ENCODE measurements around the gene CNTN4. TPM values are rescaled to one million over a fixed set of nuclear protein-coding genes. Genes with fewer than 3 reads are reported as not detected.

CNTN4 gene
- polyA plus RNA-seq, 1 donor (not counting 4 experiments of a cell fraction or from before 2014, with no cell fraction given): not detected

DNA sequence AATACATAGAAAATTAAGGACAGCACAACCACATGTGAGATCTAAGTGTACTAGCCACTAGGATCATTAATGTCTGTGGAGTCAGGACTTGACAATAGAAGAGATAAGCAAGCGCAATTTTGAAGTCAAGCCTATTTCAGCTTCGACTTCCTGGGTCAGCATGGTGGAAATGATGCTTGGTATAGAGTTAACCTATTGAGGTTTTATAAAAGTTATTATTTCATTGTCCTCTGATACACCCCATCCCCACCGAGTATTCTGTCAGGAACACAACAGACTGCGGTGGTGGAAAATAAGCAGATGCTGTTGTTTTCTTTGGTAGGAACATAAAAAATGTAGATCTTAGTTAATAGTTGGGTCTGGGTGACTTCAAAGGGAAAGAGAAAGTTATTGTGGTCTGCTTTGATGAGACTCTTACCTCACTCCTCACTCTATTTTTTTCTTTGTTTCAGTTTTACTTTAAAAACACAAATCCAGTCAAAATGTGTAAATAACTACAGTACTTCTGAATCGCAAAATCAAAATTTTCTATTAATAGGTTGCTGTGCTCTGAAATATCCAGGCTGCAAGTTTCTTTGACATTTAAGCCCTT is 929.4 kb downstream of the CNTN4 start:
- H2AFZ ChIP-seq (ENCODE audit: control insufficient read depth, low read length): no peak overlapping the region
- no peak overlapping the region for H3K27ac ChIP-seq (ENCODE audit: control insufficient read depth, insufficient read depth, low read length)
- no peaks in the 10 kb centered on the region for H3K27me3 ChIP-seq (ENCODE audit: control insufficient read depth, extremely low read depth, insufficient read depth, low read length)
- no peak for DNase-seq (ENCODE audit: low read depth, low spot score)
- H3K36me3 ChIP-seq (ENCODE audit: control insufficient read depth in 2 of 2, extremely low read depth in 1 of 2, insufficient read depth in 2 of 2, low read length in 2 of 2): no peaks in the 10 kb centered on the region
- H3K4me1 ChIP-seq (ENCODE audit: control insufficient read depth, extremely low read depth, insufficient read depth, low read length): no peaks in the 10 kb centered on the region
- dilution Hi-C loops (cut with MboI; ENCODE audit: extremely low pct_ligation_motif_present, low sequenced_read_pairs): no loop called here
- no peak overlapping the region for H3K9ac ChIP-seq (ENCODE audit: control insufficient read depth, extremely low read depth, insufficient read depth, low read length)
- H3K9me3 ChIP-seq (ENCODE audit: control insufficient read depth, low read depth, low read length): no peaks in the 10 kb centered on the region
- no peak for TF ChIP-seq EZH2 (IDR thresholded peaks at IDR 0.05; ENCODE audit: low read length)
- TF ChIP-seq, protein P1, sequence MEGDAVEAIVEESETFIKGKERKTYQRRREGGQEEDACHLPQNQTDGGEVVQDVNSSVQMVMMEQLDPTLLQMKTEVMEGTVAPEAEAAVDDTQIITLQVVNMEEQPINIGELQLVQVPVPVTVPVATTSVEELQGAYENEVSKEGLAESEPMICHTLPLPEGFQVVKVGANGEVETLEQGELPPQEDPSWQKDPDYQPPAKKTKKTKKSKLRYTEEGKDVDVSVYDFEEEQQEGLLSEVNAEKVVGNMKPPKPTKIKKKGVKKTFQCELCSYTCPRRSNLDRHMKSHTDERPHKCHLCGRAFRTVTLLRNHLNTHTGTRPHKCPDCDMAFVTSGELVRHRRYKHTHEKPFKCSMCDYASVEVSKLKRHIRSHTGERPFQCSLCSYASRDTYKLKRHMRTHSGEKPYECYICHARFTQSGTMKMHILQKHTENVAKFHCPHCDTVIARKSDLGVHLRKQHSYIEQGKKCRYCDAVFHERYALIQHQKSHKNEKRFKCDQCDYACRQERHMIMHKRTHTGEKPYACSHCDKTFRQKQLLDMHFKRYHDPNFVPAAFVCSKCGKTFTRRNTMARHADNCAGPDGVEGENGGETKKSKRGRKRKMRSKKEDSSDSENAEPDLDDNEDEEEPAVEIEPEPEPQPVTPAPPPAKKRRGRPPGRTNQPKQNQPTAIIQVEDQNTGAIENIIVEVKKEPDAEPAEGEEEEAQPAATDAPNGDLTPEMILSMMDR (optimal IDR thresholded peaks at IDR 0.05 in 1 of 3, IDR thresholded peaks at IDR 0.05 in 1 of 3, conservative IDR thresholded peaks at IDR 0.05 in 1 of 3; ENCODE audit: extremely low read depth in 1 of 3, insufficient read depth in 2 of 3, low read length in 3 of 3): no peak
- no peak overlapping the region for H3K4me2 ChIP-seq (ENCODE audit: control insufficient read depth, extremely low read depth, insufficient read depth, low read depth, low read length)
- no peak overlapping the region for H3K4me3 ChIP-seq (ENCODE audit: control insufficient read depth in 2 of 3, extremely low read depth in 1 of 3, insufficient read depth in 2 of 3, low read depth in 1 of 3, low read length in 3 of 3)
- no peaks in the 10 kb centered on the region for H4K20me1 ChIP-seq (ENCODE audit: control insufficient read depth, extremely low read depth, insufficient read depth, low read length)
- H3K9me1 ChIP-seq (ENCODE audit: control insufficient read depth, extremely low read depth, insufficient read depth, low read length): no peaks in the 10 kb centered on the region
- H3K79me2 ChIP-seq (ENCODE audit: control insufficient read depth, insufficient read depth, low read length): no peaks in the 10 kb centered on the region
- FAIRE-seq: no peak

DNA sequence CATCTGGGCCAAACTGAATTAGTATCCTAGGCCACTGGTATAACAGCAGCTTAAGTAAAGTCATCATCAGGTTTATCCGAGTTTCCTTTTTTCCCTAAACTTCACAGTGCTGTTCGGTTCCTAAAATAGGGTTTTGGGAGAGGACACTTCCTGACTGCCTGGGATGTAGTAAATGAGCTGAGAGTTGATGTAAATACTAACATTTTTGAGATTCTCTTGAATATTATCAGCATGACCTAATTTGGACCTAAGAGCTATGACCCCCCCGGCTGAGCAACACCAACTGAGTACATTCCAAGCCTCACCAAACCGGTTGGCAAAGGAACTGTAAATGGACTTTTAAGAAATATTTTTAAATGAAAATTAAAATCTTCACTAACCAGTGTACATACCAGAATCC is 932.7 kb downstream of the CNTN4 start:
- H3K4me1 ChIP-seq (ENCODE audit: control insufficient read depth, extremely low read depth, insufficient read depth, low read length): no peaks in the 10 kb centered on the region
- no peak overlapping the region for H2AFZ ChIP-seq (ENCODE audit: control insufficient read depth, low read length)
- H3K9me1 ChIP-seq (ENCODE audit: control insufficient read depth, extremely low read depth, insufficient read depth, low read length): no peaks in the 10 kb centered on the region
- no peaks in the 10 kb centered on the region for H3K79me2 ChIP-seq (ENCODE audit: control insufficient read depth, insufficient read depth, low read length)
- TF ChIP-seq EZH2 (IDR thresholded peaks at IDR 0.05; ENCODE audit: low read length): no peak
- TF ChIP-seq, protein P1 (optimal IDR thresholded peaks at IDR 0.05 in 1 of 3, IDR thresholded peaks at IDR 0.05 in 1 of 3, conservative IDR thresholded peaks at IDR 0.05 in 1 of 3; ENCODE audit: extremely low read depth in 1 of 3, insufficient read depth in 2 of 3, low read length in 3 of 3): no peak
- H3K27ac ChIP-seq (ENCODE audit: control insufficient read depth, insufficient read depth, low read length): no peak overlapping the region
- no peak overlapping the region for H3K9ac ChIP-seq (ENCODE audit: control insufficient read depth, extremely low read depth, insufficient read depth, low read length)
- H4K20me1 ChIP-seq (ENCODE audit: control insufficient read depth, extremely low read depth, insufficient read depth, low read length): no peaks in the 10 kb centered on the region
- DNase-seq (ENCODE audit: low read depth, low spot score) (no peak), FAIRE-seq (no peak)
- dilution Hi-C loops (cut with MboI; ENCODE audit: extremely low pct_ligation_motif_present, low sequenced_read_pairs): no loop called here
- H3K36me3 ChIP-seq (ENCODE audit: control insufficient read depth in 2 of 2, extremely low read depth in 1 of 2, insufficient read depth in 2 of 2, low read length in 2 of 2): no peaks in the 10 kb centered on the region
- no peak overlapping the region for H3K4me2 ChIP-seq (ENCODE audit: control insufficient read depth, extremely low read depth, insufficient read depth, low read depth, low read length)
- H3K4me3 ChIP-seq (ENCODE audit: control insufficient read depth in 2 of 3, extremely low read depth in 1 of 3, insufficient read depth in 2 of 3, low read depth in 1 of 3, low read length in 3 of 3): no peak overlapping the region
- no peaks in the 10 kb centered on the region for H3K9me3 ChIP-seq (ENCODE audit: control insufficient read depth, low read depth, low read length)
- H3K27me3 ChIP-seq (ENCODE audit: control insufficient read depth, extremely low read depth, insufficient read depth, low read length): no peaks in the 10 kb centered on the region

All from keratinocyte (primary cell).